HG02610 (cell line): Measurements from ENCODE around the gene S100A8.
"Not testable (repeated sequence)": the region's sequence is repeated elsewhere in the genome, so short reads cannot be mapped to it uniquely, and the experiment has no call there.

ENCODE experiments used
- ATAC-seq: cut with Tn5 transposase; IDR thresholded peaks from one replicate; pipeline ENCODE4 v1.9.1; 2021; ENCODE audit warnings: mild to moderate bottlenecking, moderate library complexity; ENCODE audit not compliant: unreplicated experiment

The S100A8 gene

GRCh38 chr1:153390938-153391710, at the start of gene S100A8:
Gene S100A8, minus strand, starts transcription at chr1:153391073. Its CDS starts 538 bp downstream, at chr1:153390535.
- no peak for ATAC-seq

- no peak for ATAC-seq
Measured at GRCh38 chr1:153439273-153439672, 48.4 kb upstream of the S100A8 start.

DNA sequence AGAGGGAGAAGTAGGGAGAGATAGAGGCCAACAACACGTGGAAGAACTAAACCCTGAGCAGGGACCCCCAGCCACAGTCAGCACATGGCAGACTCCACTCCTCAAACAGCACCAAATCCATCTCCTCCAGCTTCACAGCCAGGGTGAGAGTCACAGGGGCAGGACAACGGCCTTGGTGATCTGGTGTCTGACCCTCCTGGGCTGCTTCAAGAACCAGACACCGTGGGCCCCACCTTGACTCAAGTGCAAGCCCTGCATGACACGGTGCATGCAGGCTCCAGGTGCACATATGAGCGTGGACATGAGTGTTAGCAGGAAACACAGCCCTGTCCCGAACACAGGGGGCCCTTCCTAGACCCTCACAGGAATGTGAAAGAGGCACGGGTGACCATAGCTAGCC, 47.7 kb upstream of the S100A8 start:
- no peak for ATAC-seq

DNA sequence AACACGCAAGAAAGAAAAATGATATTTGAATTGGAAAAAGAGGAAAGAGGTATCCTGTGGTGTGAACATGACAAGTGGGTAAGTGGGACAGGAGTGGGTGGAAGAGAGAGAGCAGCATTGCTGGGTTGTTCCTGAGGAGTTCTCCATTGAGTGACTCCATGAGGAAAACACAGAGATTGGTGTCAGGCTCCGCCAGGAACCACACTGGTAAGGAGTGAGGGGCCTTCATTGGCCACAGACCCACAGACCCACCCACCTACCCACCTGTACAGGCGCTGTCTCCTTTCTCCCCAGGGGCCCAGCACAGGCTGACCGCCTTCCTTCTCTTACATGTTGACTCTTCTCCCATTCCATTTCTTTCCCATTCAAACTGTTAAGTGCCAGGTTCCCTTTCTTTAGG, 46.4 kb upstream of the S100A8 start:
- no peak for ATAC-seq

DNA sequence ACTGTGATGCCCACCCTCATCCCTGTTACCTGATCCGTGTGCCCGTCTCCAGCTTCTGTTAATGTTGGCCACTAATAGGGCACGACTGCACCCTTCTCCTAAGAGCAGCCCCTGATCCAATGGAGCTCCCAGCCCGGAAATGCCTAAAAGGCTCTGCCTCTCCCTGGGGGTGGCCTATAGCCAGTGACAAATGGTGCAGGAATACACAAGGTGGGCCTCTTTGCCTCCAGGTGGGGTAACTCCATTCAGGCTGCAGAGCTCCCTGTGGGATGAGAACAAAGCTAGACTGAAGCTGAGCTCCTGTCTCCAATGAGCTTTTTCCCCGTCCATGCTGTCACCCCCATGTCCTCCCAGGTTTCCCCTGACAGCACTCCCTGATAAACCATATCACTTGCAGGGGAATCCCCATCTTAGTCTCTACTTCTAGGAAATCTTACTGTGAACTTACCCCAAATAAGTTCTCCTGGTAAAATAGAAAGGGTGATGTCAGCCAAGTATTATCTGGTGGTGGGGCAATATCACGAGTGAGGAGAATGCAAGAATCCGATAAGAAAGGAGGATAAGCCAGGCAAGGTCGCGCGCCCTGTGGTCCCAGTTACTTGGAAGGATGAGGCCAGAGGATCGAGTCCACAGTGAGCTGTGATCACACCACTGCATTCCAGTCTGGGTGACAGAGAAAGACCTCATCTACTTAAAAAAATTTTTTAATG, 44.0 kb upstream of the S100A8 start:
- ATAC-seq, result no peak

- ATAC-seq, result no peak
Measured at GRCh38 chr1:153432874-153433681, 42.2 kb upstream of the S100A8 start.

GRCh38 chr1:153431928-153432327, 41.1 kb upstream of the S100A8 start:
- no peak for ATAC-seq

DNA sequence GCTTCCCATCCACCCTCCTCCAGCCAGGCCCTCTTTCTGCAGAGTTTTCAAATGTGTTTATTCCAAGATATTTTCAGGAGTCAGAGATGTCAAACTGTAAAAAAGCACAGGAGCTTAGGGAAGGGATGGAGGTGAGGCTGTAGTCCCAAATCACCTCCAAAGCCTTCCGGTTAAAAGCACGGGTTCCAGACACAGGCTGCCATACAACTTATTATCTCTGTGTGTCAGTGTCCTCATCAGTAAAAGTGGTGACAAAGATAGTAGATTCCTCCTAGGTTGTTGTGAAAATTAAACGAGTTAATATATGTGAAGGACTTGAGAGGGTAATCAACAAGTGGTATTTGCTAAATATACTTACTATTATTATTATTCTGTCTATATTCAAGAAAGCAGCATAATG, 40.6 kb upstream of the S100A8 start:
- ATAC-seq, result no peak

- no peak for ATAC-seq
Measured at GRCh38 chr1:153431002-153431401, 40.1 kb upstream of the S100A8 start.

DNA sequence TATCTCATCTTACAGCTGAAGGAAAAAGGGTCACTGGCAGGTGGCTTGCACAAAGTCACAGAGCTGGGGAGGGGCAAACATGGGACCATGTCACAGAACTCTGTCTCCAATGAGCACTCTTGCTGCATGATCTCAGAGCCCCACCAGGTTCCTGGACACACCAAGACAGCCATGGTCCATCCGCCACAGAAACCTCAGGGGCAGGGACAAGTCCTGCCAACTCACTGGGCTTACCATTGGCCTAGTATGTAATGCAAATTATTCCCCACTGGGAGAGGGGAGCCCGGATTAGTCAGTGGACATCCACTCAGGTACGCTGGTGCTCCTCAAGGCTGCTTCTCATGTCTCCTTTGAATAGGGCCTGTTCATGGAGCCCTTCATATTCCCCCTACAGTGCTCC, 39.7 kb upstream of the S100A8 start:
- ATAC-seq, result no peak

DNA sequence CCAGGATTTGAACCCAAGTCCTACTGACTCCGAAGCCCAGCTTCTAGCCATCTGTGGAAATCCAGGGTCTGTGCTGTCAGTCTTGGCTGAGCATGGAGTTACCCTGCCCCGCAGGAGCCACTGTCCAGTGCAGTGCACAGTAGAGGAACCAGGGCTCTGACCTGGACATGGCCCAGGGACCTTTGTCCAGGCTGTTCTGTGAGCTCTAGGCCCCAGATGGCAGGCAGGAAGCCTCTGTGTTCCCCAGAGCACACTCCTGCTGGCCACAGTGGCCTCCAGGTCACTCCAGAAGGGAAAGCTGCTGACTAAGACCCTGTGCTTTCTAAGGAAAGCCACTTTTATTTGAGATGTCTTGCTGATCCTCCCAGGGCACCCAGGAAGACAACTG, 39.3 kb upstream of the S100A8 start:
- ATAC-seq, result no peak

GRCh38 chr1:153429266-153430165, 38.6 kb upstream of the S100A8 start:
- no peak for ATAC-seq

DNA sequence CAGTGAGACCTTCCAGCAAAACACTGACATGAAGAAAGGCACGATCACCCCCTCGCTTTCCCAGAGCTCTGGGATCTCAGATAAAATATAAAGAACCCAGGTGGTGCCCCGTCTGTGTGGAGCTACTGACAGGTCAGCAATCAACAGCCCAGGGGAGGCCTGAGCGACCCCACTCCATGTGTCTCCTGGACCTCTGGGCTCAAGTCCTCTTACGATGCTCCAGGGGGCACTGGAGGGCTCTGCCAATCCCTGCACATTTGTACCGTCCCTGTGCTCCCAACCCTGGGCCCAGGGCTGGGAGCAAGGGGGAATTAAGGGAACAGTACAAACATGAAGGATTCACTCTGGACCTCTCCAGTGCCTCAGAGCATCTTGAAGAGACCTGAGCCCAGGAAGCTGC, 37.9 kb upstream of the S100A8 start:
- ATAC-seq, result no peak

DNA sequence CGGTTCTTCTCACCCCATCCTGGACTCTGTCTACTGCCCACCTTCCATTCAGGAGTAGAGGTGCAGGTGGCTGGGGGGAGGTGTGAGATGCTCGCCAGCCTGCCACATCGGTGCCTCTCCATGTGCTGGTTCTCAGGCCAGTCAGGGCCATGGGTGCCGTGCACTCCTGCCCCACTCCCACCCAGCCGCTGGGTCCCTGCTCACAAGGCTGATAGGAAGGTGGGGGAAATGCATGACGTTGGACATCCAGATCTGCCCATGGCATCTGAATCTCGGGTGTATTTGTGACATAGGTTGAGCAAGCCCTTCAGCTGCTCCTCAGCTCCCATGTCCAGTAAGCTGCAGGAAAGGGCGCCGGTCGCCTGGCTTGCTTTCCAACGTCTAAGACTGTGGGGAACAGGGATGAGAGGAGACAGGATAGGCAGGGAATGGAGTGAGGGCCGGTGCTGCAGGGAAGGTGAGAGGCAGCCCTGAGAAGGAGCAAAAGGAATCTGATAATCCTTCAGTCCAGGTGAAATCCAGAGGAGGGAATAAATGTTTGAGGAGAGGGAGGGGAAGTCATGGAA, 37.3 kb upstream of the S100A8 start:
- no peak for ATAC-seq

DNA sequence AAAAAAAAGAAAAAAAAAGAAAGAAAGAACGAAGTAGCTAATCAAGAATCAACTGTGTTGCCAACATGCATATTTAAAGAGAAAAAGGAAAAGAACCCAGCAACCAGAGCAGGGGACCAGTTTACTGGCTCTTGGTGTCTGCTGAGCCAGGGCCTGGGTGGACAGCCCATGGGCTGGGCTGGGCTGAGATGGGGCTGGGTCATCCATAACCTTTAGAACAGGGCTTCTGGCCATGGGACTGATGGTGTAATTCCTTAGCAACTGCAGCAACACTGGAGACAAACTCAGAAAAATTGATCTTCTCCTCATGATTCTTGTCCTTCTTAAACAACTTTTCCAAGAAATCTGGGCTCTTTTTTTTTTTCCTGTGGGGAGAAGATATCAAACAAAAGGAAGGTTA, 35.9 kb upstream of the S100A8 start:
- no peak for ATAC-seq

DNA sequence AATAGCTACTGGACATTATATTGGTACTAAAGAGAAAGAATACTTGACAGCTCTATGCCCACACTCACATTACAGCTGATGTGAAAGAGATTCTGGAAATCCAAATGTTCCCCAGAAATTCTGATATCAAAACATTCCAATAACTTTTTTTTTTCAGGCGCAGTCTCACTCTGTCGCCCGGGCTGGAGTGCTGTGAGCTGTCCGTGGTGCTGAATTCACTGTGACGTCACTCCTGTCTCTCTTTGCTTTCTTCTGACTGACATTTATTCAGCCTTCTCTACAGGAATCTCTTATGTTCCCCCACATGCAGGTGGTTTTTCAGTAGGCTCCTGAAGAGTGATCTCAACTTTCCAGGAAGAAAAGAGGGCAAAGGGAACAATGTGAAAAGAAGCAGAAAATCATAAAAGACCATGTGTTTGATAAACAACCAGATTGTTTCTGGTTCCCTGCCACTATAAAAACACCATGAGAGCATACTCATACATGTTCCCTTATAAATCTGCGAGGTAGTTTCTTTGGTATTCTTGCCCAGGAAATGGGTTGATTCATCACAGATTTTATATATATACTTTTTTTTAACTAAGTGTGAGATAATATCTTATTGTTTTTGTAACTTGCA, 31.7 kb upstream of the S100A8 start:
- ATAC-seq, result no peak

- no peak for ATAC-seq
Measured at GRCh38 chr1:153420306-153420705, 29.4 kb upstream of the S100A8 start.

GRCh38 chr1:153419436-153419793, 28.5 kb upstream of the S100A8 start:
- ATAC-seq, result not testable (repeated sequence)

- ATAC-seq, result not testable (repeated sequence)
Measured at GRCh38 chr1:153418758-153419435, 28.0 kb upstream of the S100A8 start.
